Muscle of back (tissue), 11 donors: ENCODE data around the gene SYNPO2. TPM values are rescaled to one million over a fixed set of nuclear protein-coding genes. Genes with fewer than 3 reads are reported as not detected.
A peak's percentile ranks its signal among the peaks of the same experiment; 100 is the strongest.
"Not testable (repeated sequence)": the region's sequence is repeated elsewhere in the genome, so short reads cannot be mapped to it uniquely, and the experiment has no call there.

ENCODE experiments used
- DNase-seq, 3 donors: peaks; one replicate each; pipeline versions ENCODE4 v3.0.0 to v3.0.0-alpha.2; 2013
- polyA plus RNA-seq, 10 donors: library from polyadenylated mRNA; unstranded; fragments of 120-200 nt; gene quantifications; one replicate each; pipeline ENCODE4 v1.2.1, GENCODE V29; 2013; ENCODE audit not compliant: insufficient read length in 10 of 10

Gene SYNPO2
- polyA plus RNA-seq, 10 donors: 62.2 to 193 (median 128) TPM

- no peak for DNase-seq
Observed at GRCh38 chr4:118997601-118998000, 108.9 kb downstream of the SYNPO2 start.

GRCh38 chr4:118999919-119000318, 111.3 kb downstream of the SYNPO2 start:
- DNase-seq: no peak

GRCh38 chr4:119000400-119000799, 111.7 kb downstream of the SYNPO2 start:
- DNase-seq: no peak

GRCh38 chr4:119002476-119002875, 113.8 kb downstream of the SYNPO2 start:
- DNase-seq: no peak

- not testable (repeated sequence) for DNase-seq
Observed at GRCh38 chr4:119003001-119003400, 114.3 kb downstream of the SYNPO2 start.

- no peak for DNase-seq
Observed at GRCh38 chr4:119005928-119006460, 117.3 kb downstream of the SYNPO2 start.

GRCh38 chr4:119008761-119009160, 120.1 kb downstream of the SYNPO2 start:
- no peak for DNase-seq

GRCh38 chr4:119010221-119010620, 121.6 kb downstream of the SYNPO2 start:
- not testable (repeated sequence) for DNase-seq

GRCh38 chr4:119010909-119011606, 122.4 kb downstream of the SYNPO2 start:
- no peak for DNase-seq

- no peak for DNase-seq
Observed at GRCh38 chr4:119011607-119011988, 122.9 kb downstream of the SYNPO2 start.

GRCh38 chr4:119014658-119015057, 126.0 kb downstream of the SYNPO2 start:
- no peak for DNase-seq

GRCh38 chr4:119016636-119017035, 128.0 kb downstream of the SYNPO2 start:
- peak in 1 of 3 donors; percentile 79 for DNase-seq

- no peak for DNase-seq
Observed at GRCh38 chr4:119017636-119018035, 129.0 kb downstream of the SYNPO2 start.

- DNase-seq: no peak
Observed at GRCh38 chr4:119020158-119020557, 131.5 kb downstream of the SYNPO2 start.

GRCh38 chr4:119022520-119022919, 133.9 kb downstream of the SYNPO2 start:
- not testable (repeated sequence) for DNase-seq

- DNase-seq: no peak
Observed at GRCh38 chr4:119024102-119024501, 135.4 kb downstream of the SYNPO2 start.

GRCh38 chr4:119025420-119025819, 136.8 kb downstream of the SYNPO2 start:
- DNase-seq: no peak

GRCh38 chr4:119025916-119026661, 137.4 kb downstream of the SYNPO2 start:
- DNase-seq: peak in 2 of 3 donors; percentile 64 to 77

GRCh38 chr4:119026662-119027444, 138.2 kb downstream of the SYNPO2 start:
- DNase-seq: peak in 1 of 3 donors; percentile 33

GRCh38 chr4:119027811-119028210, 139.2 kb downstream of the SYNPO2 start:
- peak in 1 of 3 donors; percentile 42 for DNase-seq

GRCh38 chr4:119028296-119028695, 139.6 kb downstream of the SYNPO2 start:
- DNase-seq: peak in 1 of 3 donors; percentile 27
